Superior temporal gyrus (tissue), 1 donor: ENCODE results near the gene ARMH3.

Source experiments
- DNase-seq: peaks from one replicate; pipeline ENCODE4 v3.0.0-alpha.2; 2016; ENCODE audit errors: extremely low spot score

The ARMH3 gene

GRCh38 chr10:101830322-101831168 lies 225.4 kb downstream of the ARMH3 start:
- no peak for DNase-seq

- no peak for DNase-seq
Observed at GRCh38 chr10:101829561-101830315, 226.2 kb downstream of the ARMH3 start.

- DNase-seq = no peak
Observed at GRCh38 chr10:101828766-101829551, 227.0 kb downstream of the ARMH3 start.

- DNase-seq = no peak
Observed at GRCh38 chr10:101827919-101828600, 227.9 kb downstream of the ARMH3 start.

GRCh38 chr10:101826852-101827434 lies 229.0 kb downstream of the ARMH3 start:
- DNase-seq = no peak

- no peak for DNase-seq
Observed at GRCh38 chr10:101824736-101825135, 231.2 kb downstream of the ARMH3 start.

GRCh38 chr10:101818872-101819633 lies 236.9 kb downstream of the ARMH3 start:
- no peak for DNase-seq

- peak; percentile 97 for DNase-seq
Observed at GRCh38 chr10:101818119-101818871, 237.7 kb downstream of the ARMH3 start, which contains the start of gene OGA. TSS of gene OGA (minus strand) at chr10:101818444. CDS start at chr10:101818022, 422 bp downstream.

- peak; percentile 62 for DNase-seq
Observed at GRCh38 chr10:101817337-101818118, 238.4 kb downstream of the ARMH3 start.

- no peak for DNase-seq
Observed at GRCh38 chr10:101816913-101817336, 239.0 kb downstream of the ARMH3 start.

- peak; percentile 35 for DNase-seq
Observed at GRCh38 chr10:101816376-101816775, 239.6 kb downstream of the ARMH3 start.

GRCh38 chr10:101814466-101815071 lies 241.4 kb downstream of the ARMH3 start:
- DNase-seq = no peak

- DNase-seq = no peak
Observed at GRCh38 chr10:101812606-101813005, 243.4 kb downstream of the ARMH3 start.

GRCh38 chr10:101807158-101807557 lies 248.8 kb downstream of the ARMH3 start:
- DNase-seq = peak; percentile 59

- DNase-seq = no peak
Observed at GRCh38 chr10:101803511-101803910, 252.5 kb downstream of the ARMH3 start.

GRCh38 chr10:101797403-101798059 lies 258.4 kb downstream of the ARMH3 start:
- no peak for DNase-seq
